ENCODE results near the gene HAX1. TPM values are rescaled to one million over a fixed set of nuclear protein-coding genes. Genes with fewer than 3 reads are reported as not detected.
"Not testable (repeated sequence)": the region's sequence is repeated elsewhere in the genome, so short reads cannot be mapped to it uniquely, and the experiment has no call there.

HAX1 gene
- total RNA-seq, 2 experiments from 2014 or later, result 177 to 225 TPM

- DNase-seq, result no peak
- Mint-ChIP-seq H3K4me3 (peak overlapping the region; percentile 99), H3K36me3 (ENCODE audit: low read depth) (peaks cover 58% of the 10 kb centered on the region), H3K27ac (peak overlapping the region; percentile 99), H3K4me1 (peaks cover 37% of the 10 kb centered on the region), H3K27me3 (no peaks in the 10 kb centered on the region), H3K9me3 (ENCODE audit: low read depth) (no peaks in the 10 kb centered on the region)
- CTCF ChIA-PET, result interaction anchor here (0.9 to 2.4 kb wide), 9 partner anchors 32 to 273 kb away, joined by 3 to 6 read pairs (median 3); no protein-coding TSS in a partner anchor
- intact Hi-C loops (cut with DNase I, micrococcal nuclease), result loop anchor here (1.0 to 5.0 kb wide), 17 partner anchors 52 to 701 kb away; partner anchors contain the start of genes RPS27 (in 2 of the 2), UBAP2L (in 1 of the 2) and UBE2Q1 (in 1 of the 2)
- POLR2A ChIA-PET, result interaction anchor here (0.7 kb wide), 2 partner anchors 25 to 351 kb away, joined by 3 read pairs; no protein-coding TSS in a partner anchor
- no peak for ATAC-seq
Observed at GRCh38 chr1:154272999-154273563, 652 bp downstream of the HAX1 start.

GRCh38 chr1:154276797-154277196 is 4.4 kb downstream of the HAX1 start:
- POLR2A ChIA-PET, result no interaction called here
- DNase-seq, result peak; percentile 63
- intact Hi-C loops (cut with DNase I, micrococcal nuclease), result loop anchor here in 1 of 2 experiments (1.0 kb wide), 1 partner anchor 202 kb away; no protein-coding TSS in a partner anchor

GRCh38 chr1:154287591-154287990 is 15.2 kb downstream of the HAX1 start:
- H3K4me3 Mint-ChIP-seq; H3K4me1 Mint-ChIP-seq; CTCF ChIA-PET; POLR2A ChIA-PET; H3K9me3 Mint-ChIP-seq (ENCODE audit: low read depth); ATAC-seq; DNase-seq; H3K27ac Mint-ChIP-seq; H3K36me3 Mint-ChIP-seq (ENCODE audit: low read depth); intact Hi-C loops (cut with DNase I, micrococcal nuclease); H3K27me3 Mint-ChIP-seq: not testable (repeated sequence)

More at GRCh38 chr1:154276797-154277196, 4.4 kb downstream of the HAX1 start:
- CTCF ChIA-PET, result interaction anchor here (0.6 to 3.0 kb wide), 11 partner anchors 21 to 334 kb away, joined by 3 to 29 read pairs (median 5); no protein-coding TSS in a partner anchor
- no peak for ATAC-seq
- Mint-ChIP-seq H3K36me3 (ENCODE audit: low read depth) (peaks cover 39% of the 10 kb centered on the region), H3K4me3 (no peak overlapping the region), H3K9me3 (ENCODE audit: low read depth) (no peaks in the 10 kb centered on the region), H3K27ac (no peak overlapping the region), H3K27me3 (no peaks in the 10 kb centered on the region), H3K4me1 (peaks cover 20% of the 10 kb centered on the region)

GRCh38 chr1:154288661-154289060 is 16.2 kb downstream of the HAX1 start:
- intact Hi-C loops (cut with DNase I, micrococcal nuclease), result no loop called here
- Mint-ChIP-seq H3K36me3 (ENCODE audit: low read depth) (no peaks in the 10 kb centered on the region), H3K27me3 (no peaks in the 10 kb centered on the region), H3K4me3 (no peak overlapping the region), H3K9me3 (ENCODE audit: low read depth) (peaks cover 4% of the 10 kb centered on the region), H3K4me1 (no peaks in the 10 kb centered on the region), H3K27ac (no peak overlapping the region)
- no peak for DNase-seq
- ATAC-seq, result no peak
- ChIA-PET CTCF (interaction anchor here (0.7 kb wide), 1 partner anchor 17 kb away, joined by 3 read pairs; no protein-coding TSS in a partner anchor), POLR2A (no interaction called here)

- no peaks in the 10 kb centered on the region for H3K27me3 Mint-ChIP-seq
- intact Hi-C loops (cut with DNase I, micrococcal nuclease), result no loop called here
- ChIA-PET POLR2A (interaction anchor here (0.6 kb wide), 1 partner anchor 501 kb away, joined by 4 read pairs; no protein-coding TSS in a partner anchor), CTCF (interaction anchor here (0.5 to 0.6 kb wide), 2 partner anchors 20 to 1582 kb away, joined by 3 read pairs; no protein-coding TSS in a partner anchor)
- H3K4me1 Mint-ChIP-seq, result no peaks in the 10 kb centered on the region
- H3K36me3 Mint-ChIP-seq (ENCODE audit: low read depth), result peaks cover 3% of the 10 kb centered on the region
- H3K9me3 Mint-ChIP-seq (ENCODE audit: low read depth), result peaks cover 11% of the 10 kb centered on the region
- no peak overlapping the region for H3K27ac Mint-ChIP-seq
- DNase-seq (no peak), ATAC-seq (no peak)
- no peak overlapping the region for H3K4me3 Mint-ChIP-seq
Observed at GRCh38 chr1:154290921-154291320, 18.5 kb downstream of the HAX1 start.

- Mint-ChIP-seq H3K9me3 (ENCODE audit: low read depth) (peaks cover 11% of the 10 kb centered on the region), H3K27ac (no peak overlapping the region), H3K27me3 (no peaks in the 10 kb centered on the region), H3K36me3 (ENCODE audit: low read depth) (peaks cover 3% of the 10 kb centered on the region), H3K4me3 (no peak overlapping the region), H3K4me1 (no peaks in the 10 kb centered on the region)
- intact Hi-C loops (cut with DNase I, micrococcal nuclease), result no loop called here
- POLR2A ChIA-PET, result interaction anchor here (0.7 kb wide), 1 partner anchor 118 kb away, joined by 8 read pairs; no protein-coding TSS in a partner anchor
- DNase-seq (no peak), ATAC-seq (no peak)
- CTCF ChIA-PET, result interaction anchor here (1.2 kb wide), 1 partner anchor 9 kb away, joined by 4 read pairs; no protein-coding TSS in a partner anchor
Observed at GRCh38 chr1:154295408-154296235, 23.2 kb downstream of the HAX1 start.

- Mint-ChIP-seq H3K36me3 (ENCODE audit: low read depth) (no peaks in the 10 kb centered on the region), H3K27me3 (no peaks in the 10 kb centered on the region), H3K27ac (no peak overlapping the region), H3K9me3 (ENCODE audit: low read depth) (no peaks in the 10 kb centered on the region), H3K4me3 (no peak overlapping the region), H3K4me1 (peaks cover 13% of the 10 kb centered on the region)
- POLR2A ChIA-PET, result no interaction called here
- CTCF ChIA-PET, result interaction anchor here (1.1 kb wide), 1 partner anchor 37 kb away, joined by 3 read pairs; no protein-coding TSS in a partner anchor
- DNase-seq (no peak), ATAC-seq (no peak)
- intact Hi-C loops (cut with DNase I, micrococcal nuclease), result no loop called here
Observed at GRCh38 chr1:154301582-154301981, 29.2 kb downstream of the HAX1 start.

GRCh38 chr1:154304664-154305337 is 32.4 kb downstream of the HAX1 start:
- DNase-seq (peak; percentile 81), ATAC-seq (peak; percentile 95)
- no peaks in the 10 kb centered on the region for H3K9me3 Mint-ChIP-seq (ENCODE audit: low read depth)
- POLR2A ChIA-PET, result interaction anchor here (0.5 to 1.0 kb wide), 6 partner anchors 31 to 671 kb away, joined by 3 to 4 read pairs (median 3); no protein-coding TSS in a partner anchor
- intact Hi-C loops (cut with DNase I, micrococcal nuclease), result loop anchor here in 1 of 2 experiments (1.0 kb wide), 1 partner anchor 134 kb away; no protein-coding TSS in a partner anchor
- no peak overlapping the region for H3K4me3 Mint-ChIP-seq
- H3K27ac Mint-ChIP-seq, result peak overlapping the region; percentile 27
- H3K4me1 Mint-ChIP-seq, result peaks cover 24% of the 10 kb centered on the region
- CTCF ChIA-PET, result interaction anchor here (0.5 to 2.8 kb wide), 13 partner anchors 9 to 255 kb away, joined by 3 to 18 read pairs (median 3); partner anchors contain the start of genes ATP8B2 and UBE2Q1
- H3K27me3 Mint-ChIP-seq, result no peaks in the 10 kb centered on the region
- H3K36me3 Mint-ChIP-seq (ENCODE audit: low read depth), result no peaks in the 10 kb centered on the region

- Mint-ChIP-seq H3K36me3 (ENCODE audit: low read depth) (no peaks in the 10 kb centered on the region), H3K4me3 (no peak overlapping the region), H3K4me1 (peaks cover 24% of the 10 kb centered on the region), H3K9me3 (ENCODE audit: low read depth) (no peaks in the 10 kb centered on the region), H3K27ac (peak overlapping the region; percentile 23), H3K27me3 (no peaks in the 10 kb centered on the region)
- ChIA-PET CTCF (interaction anchor here (0.7 to 2.8 kb wide), 6 partner anchors 18 to 136 kb away, joined by 3 to 18 read pairs (median 4); partner anchors contain the start of gene ATP8B2), POLR2A (no interaction called here)
- DNase-seq, result no peak
- intact Hi-C loops (cut with DNase I, micrococcal nuclease), result no loop called here
- ATAC-seq, result no peak
Observed at GRCh38 chr1:154306151-154306550, 33.7 kb downstream of the HAX1 start.

- H3K36me3 Mint-ChIP-seq (ENCODE audit: low read depth); POLR2A ChIA-PET; H3K4me3 Mint-ChIP-seq; intact Hi-C loops (cut with DNase I, micrococcal nuclease); H3K27me3 Mint-ChIP-seq; H3K9me3 Mint-ChIP-seq (ENCODE audit: low read depth): not testable (repeated sequence)
- ATAC-seq (peak; percentile 2), DNase-seq (peak; percentile 18)
- CTCF ChIA-PET, result interaction anchor here (0.5 to 1.2 kb wide), 3 partner anchors 16 to 132 kb away, joined by 3 to 4 read pairs (median 3); no protein-coding TSS in a partner anchor
- Mint-ChIP-seq H3K27ac (peak overlapping the region; percentile 71), H3K4me1 (peaks cover 24% of the 10 kb centered on the region)
Observed at GRCh38 chr1:154307670-154308270, 35.3 kb downstream of the HAX1 start.
